ENCODE data around the gene TKTL1.

GRCh38 chrX:154358829-154359228 lies 63.2 kb downstream of the TKTL1 start:
- TF ChIP-seq CTCF (IDR thresholded peaks at IDR 0.05; ENCODE audit: low read depth, low read length): no peak
- TF ChIP-seq EZH2phosphoT487 (IDR thresholded peaks at IDR 0.05; ENCODE audit: low read depth): no peak

Data from OCI-LY3 (cell line).